ENCODE measurements around the gene ZNF460. TPM values are rescaled to one million over a fixed set of nuclear protein-coding genes. Genes with fewer than 3 reads are reported as not detected.
A peak's percentile ranks its signal among the peaks of the same experiment; 100 is the strongest.

Gene ZNF460
- total and polyA plus RNA-seq, 2 of the 13 experiments (the other 11 are each of a cell fraction or from before 2014, with no cell fraction given) = 14.5 to 44.8 TPM

- TF ChIP-seq ZKSCAN5 (CRISPR knock-in tag; IDR thresholded peaks at IDR 0.05) (no peak), ZFP82 (CRISPR knock-in tag; IDR thresholded peaks at IDR 0.05; ENCODE audit: borderline replicate concordance) (no peak), ZNF235 (CRISPR knock-in tag; IDR thresholded peaks at IDR 0.05; ENCODE audit: borderline replicate concordance) (no peak), KDM4B (CRISPR knock-in tag; IDR thresholded peaks at IDR 0.05) (0 out of 2 replicates have a peak, but pooled peaks have one; percentile 3), HNRNPL (IDR thresholded peaks at IDR 0.05; ENCODE audit: low read depth, low read length) (0 out of 2 replicates have a peak, but pooled peaks have one; percentile 33), SAP130 (CRISPR knock-in tag; IDR thresholded peaks at IDR 0.05; ENCODE audit: low read depth) (peak; percentile 92), LBX2 (CRISPR knock-in tag; IDR thresholded peaks at IDR 0.05; ENCODE audit: borderline replicate concordance) (peak; percentile 50; the same call in 1 of the 2 replicates), PATZ1 (CRISPR knock-in tag; IDR thresholded peaks at IDR 0.05) (no peak), ZNF407 (CRISPR knock-in tag; IDR thresholded peaks at IDR 0.05; ENCODE audit: not compliant biosample characterization) (no peak), ZFP62 (CRISPR knock-in tag; IDR thresholded peaks at IDR 0.05) (no peak), ZFP36 (IDR thresholded peaks at IDR 0.05; ENCODE audit: borderline replicate concordance, low read depth, low read length, partially characterized antibody) (no peak), IRF2 (CRISPR knock-in tag; IDR thresholded peaks at IDR 0.05) (peak; percentile 71), ELF3 (CRISPR knock-in tag; IDR thresholded peaks at IDR 0.05) (peak; percentile 68; the same call in 1 of the 2 replicates), GLI4 (CRISPR knock-in tag; IDR thresholded peaks at IDR 0.05; ENCODE audit: borderline replicate concordance) (no peak), RCOR2 (CRISPR knock-in tag; IDR thresholded peaks at IDR 0.05) (no peak), ZNF670 (CRISPR knock-in tag; IDR thresholded peaks at IDR 0.05; ENCODE audit: borderline replicate concordance) (peak; percentile 77; the same call in 1 of the 2 replicates), MXD3 (CRISPR knock-in tag; IDR thresholded peaks at IDR 0.05) (0 out of 2 replicates have a peak, but pooled peaks have one; percentile 7)
These were observed 40.1 kb downstream of the ZNF460 start, which contains the start of gene ZNF543 (continued) for GRCh38 chr19:57320180-57321084.
